Karpas-422 (cell line): Measurements from ENCODE around the gene IL25. TPM values are rescaled to one million over a fixed set of nuclear protein-coding genes. Genes with fewer than 3 reads are reported as not detected.
A peak's percentile ranks its signal among the peaks of the same experiment; 100 is the strongest.
"Not testable (repeated sequence)": the region's sequence is repeated elsewhere in the genome, so short reads cannot be mapped to it uniquely, and the experiment has no call there.

Experiments used
- DNase-seq: peaks from one replicate; pipeline ENCODE4 v3.0.0-alpha.2; 2015
- H2AFZ ChIP-seq: fragments of 200-600 bp; sonication (generic); 2 replicates; pipeline ENCODE4 v1.6.1; 2014; ENCODE audit warnings: antibody characterized with exemption, low read length, mixed read lengths
- H3K27ac ChIP-seq: fragments of 200-600 bp; sonication (generic); 2 replicates; pipeline ENCODE4 v1.5.1; 2014; ENCODE audit warnings: mild to moderate bottlenecking, low read length, moderate library complexity
- H3K27me3 ChIP-seq: fragments of 200-600 bp; sonication (generic); 2 replicates; pipeline ENCODE4 v1.6.1; 2014; ENCODE audit warnings: low read length, mixed read lengths
- H3K36me3 ChIP-seq: fragments of 200-600 bp; sonication (generic); 2 replicates; pipeline ENCODE4 v1.6.1; 2014; ENCODE audit warnings: low read length, mixed read lengths; ENCODE audit not compliant: insufficient read depth
- H3K4me1 ChIP-seq: fragments of 200-600 bp; sonication (generic); 2 replicates; pipeline ENCODE4 v1.6.1; 2014; ENCODE audit warnings: mild to moderate bottlenecking, low read length, mixed read lengths
- H3K4me2 ChIP-seq: fragments of 200-600 bp; sonication (generic); 2 replicates; pipeline ENCODE4 v1.6.1; 2014; ENCODE audit warnings: low read length, low read depth, mild to moderate bottlenecking; ENCODE audit not compliant: poor library complexity, severe bottlenecking
- H3K4me3 ChIP-seq: fragments of 200-600 bp; sonication (generic); 2 replicates; pipeline ENCODE4 v1.5.1; 2014; ENCODE audit warnings: mild to moderate bottlenecking, antibody characterized with exemption, low read length, mixed read lengths
- H3K79me2 ChIP-seq: fragments of 200-600 bp; sonication (generic); 2 replicates; pipeline ENCODE4 v1.6.1; 2014; ENCODE audit warnings: mild to moderate bottlenecking, low read length, mixed read lengths
- H3K9ac ChIP-seq: fragments of 200-600 bp; sonication (generic); 2 replicates; pipeline ENCODE4 v1.6.0; 2014; ENCODE audit warnings: low read length
- H3K9me2 ChIP-seq: fragments of 200-600 bp; sonication (generic), shearing (Covaris generic); replicated peaks from 2 replicates; pipeline ENCODE4 v1.6.0; 2014; ENCODE audit warnings: mild to moderate bottlenecking, low read length, moderate library complexity; ENCODE audit not compliant: insufficient read depth
- H3K9me3 ChIP-seq: fragments of 300-700, 200-600 bp; sonication (generic); 2 replicates; pipeline ENCODE4 v1.6.1; 2014; ENCODE audit warnings: low read length, mixed read lengths
- H4K20me1 ChIP-seq: fragments of 200-600 bp; sonication (generic); 2 replicates; pipeline ENCODE4 v1.6.1; 2014; ENCODE audit warnings: mild to moderate bottlenecking, antibody characterized with exemption, low read length, low read depth; ENCODE audit not compliant: insufficient read depth
- total RNA-seq: library from RNA; depleted of rRNA; stranded (reverse); fragments of >200 nt; shearing (Covaris generic); gene quantifications from 2 replicates; pipeline ENCODE4 v1.2.3, GENCODE V29; 2014; ENCODE audit warnings: low replicate concordance; rRNA removed

The IL25 gene
- not detected in 2 replicates for total RNA-seq

DNA sequence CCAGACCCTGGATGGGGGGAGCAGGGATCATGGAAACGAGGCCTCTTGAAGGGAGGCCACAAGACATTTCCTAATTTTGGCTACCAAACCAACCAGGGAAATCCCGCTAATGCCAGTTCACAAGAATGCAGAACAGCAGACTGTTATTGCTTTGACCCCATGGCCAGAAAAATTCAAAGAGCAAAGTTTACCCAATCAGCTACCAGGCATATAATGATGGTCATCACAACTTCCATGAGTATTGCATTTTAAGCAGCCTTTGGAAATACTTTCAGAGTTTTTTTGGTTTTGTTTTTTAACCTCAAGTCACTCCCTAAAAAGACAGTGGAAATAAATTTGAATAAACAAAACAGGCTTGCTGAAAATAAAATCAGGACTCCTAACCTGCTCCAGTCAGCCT lies at the start of gene IL25:
Gene IL25 (plus strand): TSS at position 301 of the 400 bp plus-strand sequence.
- Histone ChIP-seq H3K9me2 (no peaks in the 10 kb centered on the region), H3K4me1 (no peaks in the 10 kb centered on the region), H3K27me3 (no peaks in the 10 kb centered on the region), H3K79me2 (no peaks in the 10 kb centered on the region), H3K9me3 (no peaks in the 10 kb centered on the region), H3K36me3 (no peaks in the 10 kb centered on the region), H3K9ac (no peak within 1 kb of the TSS), H3K4me3 (no peak within 1 kb of the TSS), H2AFZ (no peak within 1 kb of the TSS), H3K4me2 (no peak within 1 kb of the TSS), H4K20me1 (no peaks in the 10 kb centered on the region; the same call in 1 of the 2 replicates), H3K27ac (no peak within 1 kb of the TSS)
- DNase-seq: no peak

- no peak for DNase-seq
- H4K20me1 ChIP-seq: peaks cover 6% of the 10 kb centered on the region; the same call in 1 of the 2 replicates
- H2AFZ ChIP-seq: no peak overlapping the region
- H3K79me2 ChIP-seq: peaks cover 30% of the 10 kb centered on the region
- no peaks in the 10 kb centered on the region for H3K9me2 ChIP-seq
- H3K4me2 ChIP-seq: peak overlapping the region; percentile 85
- no peak overlapping the region for H3K4me3 ChIP-seq
- peaks cover 34% of the 10 kb centered on the region for H3K4me1 ChIP-seq
- no peak overlapping the region for H3K9ac ChIP-seq
- H3K9me3 ChIP-seq: no peaks in the 10 kb centered on the region
- no peak overlapping the region; the same call in 1 of the 2 replicates for H3K27ac ChIP-seq
- H3K36me3 ChIP-seq: peaks cover 28% of the 10 kb centered on the region
- no peaks in the 10 kb centered on the region for H3K27me3 ChIP-seq
Observed at GRCh38 chr14:23323838-23324454, 48.7 kb upstream of the IL25 start.

- H4K20me1 ChIP-seq: peaks cover 6% of the 10 kb centered on the region; the same call in 1 of the 2 replicates
- H3K4me1 ChIP-seq: peaks cover 34% of the 10 kb centered on the region
- no peaks in the 10 kb centered on the region for H3K9me2 ChIP-seq
- no peak overlapping the region for H3K4me3 ChIP-seq
- H3K9ac ChIP-seq: no peak overlapping the region
- no peak overlapping the region for H3K4me2 ChIP-seq
- H3K36me3 ChIP-seq: peaks cover 28% of the 10 kb centered on the region
- peaks cover 30% of the 10 kb centered on the region for H3K79me2 ChIP-seq
- no peaks in the 10 kb centered on the region for H3K27me3 ChIP-seq
- DNase-seq: no peak
- H3K9me3 ChIP-seq: no peaks in the 10 kb centered on the region
- no peak overlapping the region for H3K27ac ChIP-seq
- H2AFZ ChIP-seq: no peak overlapping the region
Observed at GRCh38 chr14:23324455-23324846, 48.2 kb upstream of the IL25 start.

- Histone ChIP-seq H4K20me1 (peaks cover 6% of the 10 kb centered on the region; the same call in 1 of the 2 replicates), H3K4me2 (no peak overlapping the region), H3K4me1 (peaks cover 31% of the 10 kb centered on the region), H3K27ac (no peak overlapping the region), H3K9me2 (no peaks in the 10 kb centered on the region), H3K9ac (no peak overlapping the region), H2AFZ (no peak overlapping the region), H3K4me3 (no peak overlapping the region), H3K36me3 (peaks cover 28% of the 10 kb centered on the region), H3K9me3 (no peaks in the 10 kb centered on the region), H3K79me2 (peaks cover 30% of the 10 kb centered on the region), H3K27me3 (no peaks in the 10 kb centered on the region)
- DNase-seq: no peak
Observed at GRCh38 chr14:23324993-23325392, 47.6 kb upstream of the IL25 start.

- H3K27me3 ChIP-seq, H3K4me2 ChIP-seq, H4K20me1 ChIP-seq, H3K4me3 ChIP-seq, H3K9ac ChIP-seq, H2AFZ ChIP-seq, H3K9me3 ChIP-seq, DNase-seq, H3K9me2 ChIP-seq, H3K27ac ChIP-seq: not testable (repeated sequence)
- peaks cover 23% of the 10 kb centered on the region for H3K4me1 ChIP-seq
- H3K36me3 ChIP-seq: peaks cover 28% of the 10 kb centered on the region
- H3K79me2 ChIP-seq: peaks cover 26% of the 10 kb centered on the region
Observed at GRCh38 chr14:23325746-23326145, 46.9 kb upstream of the IL25 start.

DNA sequence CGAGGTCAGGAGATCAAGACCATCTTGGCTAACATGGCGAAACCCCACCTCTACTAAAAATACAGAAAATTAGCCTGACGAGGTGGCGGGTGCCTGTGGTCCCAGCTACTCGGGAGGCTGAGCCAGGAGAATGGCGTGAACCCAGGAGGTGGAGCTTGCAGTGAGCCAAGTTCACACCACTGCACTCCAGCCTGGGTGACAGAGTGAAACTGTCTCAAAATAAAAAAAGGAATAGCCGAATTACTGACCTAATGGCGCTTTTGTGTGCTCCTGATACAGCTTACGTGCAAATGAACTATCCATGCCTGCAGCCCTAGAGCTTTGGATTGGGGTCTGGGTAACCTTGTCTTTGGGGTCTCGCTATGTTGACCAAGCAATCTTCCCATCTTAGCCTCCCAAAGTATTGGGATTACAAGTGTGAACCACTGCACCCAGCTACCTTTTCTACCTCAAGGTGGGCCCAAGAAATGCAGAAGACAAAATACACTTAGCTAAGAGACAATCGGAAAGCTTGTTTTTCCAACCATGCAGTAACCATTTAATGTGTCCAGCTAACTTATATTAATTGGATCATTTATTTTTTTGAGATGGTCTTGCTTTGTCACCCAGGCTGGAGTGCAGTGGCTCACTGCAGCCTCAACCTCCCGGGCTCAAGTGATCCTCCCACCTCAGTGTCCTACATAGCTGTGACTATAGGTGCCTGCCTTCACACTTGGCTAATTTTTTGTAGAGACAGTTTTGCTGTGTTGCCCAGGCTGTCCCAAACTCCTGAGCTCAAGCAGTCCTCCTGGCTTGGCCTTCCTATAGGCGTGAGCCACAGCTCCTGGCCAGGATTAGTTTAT lies 45.9 kb upstream of the IL25 start:
- Histone ChIP-seq H3K27me3 (no peaks in the 10 kb centered on the region), H3K4me1 (peaks cover 23% of the 10 kb centered on the region), H3K27ac (peak overlapping the region; percentile 2; the same call in 1 of the 2 replicates), H3K4me3 (no peak overlapping the region), H3K9me3 (no peaks in the 10 kb centered on the region), H3K4me2 (no peak overlapping the region), H4K20me1 (peaks cover 6% of the 10 kb centered on the region; the same call in 1 of the 2 replicates), H3K79me2 (peaks cover 23% of the 10 kb centered on the region), H3K9me2 (no peaks in the 10 kb centered on the region), H2AFZ (no peak overlapping the region), H3K36me3 (peaks cover 28% of the 10 kb centered on the region), H3K9ac (no peak overlapping the region)
- peak; percentile 67 for DNase-seq

GRCh38 chr14:23327947-23328744 lies 44.5 kb upstream of the IL25 start:
- no peak overlapping the region for H2AFZ ChIP-seq
- H3K9me2 ChIP-seq: no peaks in the 10 kb centered on the region
- H3K4me2 ChIP-seq: no peak overlapping the region
- no peak overlapping the region for H3K4me3 ChIP-seq
- H3K9ac ChIP-seq: no peak overlapping the region
- peaks cover 20% of the 10 kb centered on the region for H3K36me3 ChIP-seq
- no peaks in the 10 kb centered on the region for H4K20me1 ChIP-seq
- no peaks in the 10 kb centered on the region for H3K9me3 ChIP-seq
- H3K27me3 ChIP-seq: no peaks in the 10 kb centered on the region
- DNase-seq: peak; percentile 93
- H3K79me2 ChIP-seq: peaks cover 9% of the 10 kb centered on the region
- no peak overlapping the region for H3K27ac ChIP-seq
- peaks cover 16% of the 10 kb centered on the region for H3K4me1 ChIP-seq
